ENCODE results near the gene DHCR24. TPM values are rescaled to one million over a fixed set of nuclear protein-coding genes. Genes with fewer than 3 reads are reported as not detected.

DHCR24 gene
- polyA plus RNA-seq, 2 of the 4 experiments (the other 2 are of a cell fraction): 29.9 to 33.3 TPM

DNA sequence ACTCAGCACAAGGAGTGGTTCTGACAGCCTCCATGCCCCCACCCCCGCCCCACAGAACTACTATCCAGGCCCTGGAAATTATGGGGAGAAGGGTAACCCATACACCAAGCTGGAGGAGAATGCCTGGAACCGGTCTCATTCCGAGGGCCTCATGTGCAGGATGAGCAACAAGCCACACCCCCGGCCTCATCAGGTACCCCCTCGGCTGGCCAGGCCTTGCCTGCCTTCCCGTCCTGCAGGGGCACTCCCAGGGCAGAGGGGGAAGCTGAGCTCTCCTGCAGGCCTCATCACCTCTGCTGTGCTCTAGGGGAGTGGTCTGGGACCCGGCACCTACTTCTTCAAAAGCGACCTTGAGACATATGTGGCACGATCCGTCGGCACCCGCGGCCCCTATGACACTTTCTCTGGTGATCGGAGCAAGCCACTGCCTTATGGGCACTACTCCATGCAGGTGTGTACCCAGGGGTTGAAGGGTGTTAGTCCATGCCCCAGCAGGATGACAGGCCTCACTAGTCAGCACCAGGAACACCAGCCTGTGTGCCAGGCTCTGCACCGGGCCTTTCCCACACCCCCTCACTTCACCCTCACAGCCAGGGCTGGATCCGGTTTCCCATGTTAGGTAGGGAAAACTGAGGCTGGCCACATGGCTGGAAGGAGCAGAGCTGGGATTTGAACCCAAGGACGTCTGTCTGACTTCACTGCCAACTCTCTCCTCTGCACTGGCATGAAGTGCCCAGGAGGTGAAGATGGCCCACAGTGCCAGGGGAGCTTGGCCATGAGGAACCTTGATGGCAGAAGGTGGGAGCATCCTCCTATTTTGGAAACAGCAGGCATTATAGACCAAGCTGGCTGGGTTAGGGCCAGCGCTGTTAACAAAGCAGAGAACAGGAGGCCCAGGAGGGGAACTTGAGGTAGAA is 75.0 kb downstream of the DHCR24 start:
- Histone ChIP-seq H3K9me3 (no peaks in the 10 kb centered on the region), H3K27ac (no peak overlapping the region), H3K4me2 (no peak overlapping the region), H3K4me1 (peaks cover 14% of the 10 kb centered on the region), H3K4me3 (no peak overlapping the region)
- POLR2A ChIA-PET: no interaction called here
- DNase-seq (ENCODE audit: low read depth in 1 of 2, low spot score in 1 of 2): no peak
- WGBS (ENCODE audit: missing lambda C conversion rate): 60% methylated on average over 3 of the region's 18 CpGs
- TF ChIP-seq HOXB13 (CRISPR knock-in tag; IDR thresholded peaks at IDR 0.05; ENCODE audit: low read depth) (no peak), RARB (CRISPR knock-in tag; IDR thresholded peaks at IDR 0.05) (no peak), NR3C1 (IDR thresholded peaks at IDR 0.05) (no peak), HEYL (CRISPR knock-in tag; IDR thresholded peaks at IDR 0.05) (no peak), NFE2L2 (conservative IDR thresholded peaks at IDR 0.05; ENCODE audit: low read length) (no peak), EHF (CRISPR knock-in tag; IDR thresholded peaks at IDR 0.05) (no peak), ZFP36 (IDR thresholded peaks at IDR 0.05; ENCODE audit: borderline replicate concordance, partially characterized antibody) (no peak), JUN (IDR thresholded peaks at IDR 0.05) (no peak), RNF2 (IDR thresholded peaks at IDR 0.05; ENCODE audit: borderline replicate concordance, low read depth) (no peak)
- TF ChIP-seq, protein P1, sequence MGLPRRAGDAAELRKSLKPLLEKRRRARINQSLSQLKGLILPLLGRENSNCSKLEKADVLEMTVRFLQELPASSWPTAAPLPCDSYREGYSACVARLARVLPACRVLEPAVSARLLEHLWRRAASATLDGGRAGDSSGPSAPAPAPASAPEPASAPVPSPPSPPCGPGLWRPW (IDR thresholded peaks at IDR 0.05): no peak
- TF ChIP-seq, protein P2, sequence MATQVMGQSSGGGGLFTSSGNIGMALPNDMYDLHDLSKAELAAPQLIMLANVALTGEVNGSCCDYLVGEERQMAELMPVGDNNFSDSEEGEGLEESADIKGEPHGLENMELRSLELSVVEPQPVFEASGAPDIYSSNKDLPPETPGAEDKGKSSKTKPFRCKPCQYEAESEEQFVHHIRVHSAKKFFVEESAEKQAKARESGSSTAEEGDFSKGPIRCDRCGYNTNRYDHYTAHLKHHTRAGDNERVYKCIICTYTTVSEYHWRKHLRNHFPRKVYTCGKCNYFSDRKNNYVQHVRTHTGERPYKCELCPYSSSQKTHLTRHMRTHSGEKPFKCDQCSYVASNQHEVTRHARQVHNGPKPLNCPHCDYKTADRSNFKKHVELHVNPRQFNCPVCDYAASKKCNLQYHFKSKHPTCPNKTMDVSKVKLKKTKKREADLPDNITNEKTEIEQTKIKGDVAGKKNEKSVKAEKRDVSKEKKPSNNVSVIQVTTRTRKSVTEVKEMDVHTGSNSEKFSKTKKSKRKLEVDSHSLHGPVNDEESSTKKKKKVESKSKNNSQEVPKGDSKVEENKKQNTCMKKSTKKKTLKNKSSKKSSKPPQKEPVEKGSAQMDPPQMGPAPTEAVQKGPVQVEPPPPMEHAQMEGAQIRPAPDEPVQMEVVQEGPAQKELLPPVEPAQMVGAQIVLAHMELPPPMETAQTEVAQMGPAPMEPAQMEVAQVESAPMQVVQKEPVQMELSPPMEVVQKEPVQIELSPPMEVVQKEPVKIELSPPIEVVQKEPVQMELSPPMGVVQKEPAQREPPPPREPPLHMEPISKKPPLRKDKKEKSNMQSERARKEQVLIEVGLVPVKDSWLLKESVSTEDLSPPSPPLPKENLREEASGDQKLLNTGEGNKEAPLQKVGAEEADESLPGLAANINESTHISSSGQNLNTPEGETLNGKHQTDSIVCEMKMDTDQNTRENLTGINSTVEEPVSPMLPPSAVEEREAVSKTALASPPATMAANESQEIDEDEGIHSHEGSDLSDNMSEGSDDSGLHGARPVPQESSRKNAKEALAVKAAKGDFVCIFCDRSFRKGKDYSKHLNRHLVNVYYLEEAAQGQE (IDR thresholded peaks at IDR 0.05): no peak
- FAIRE-seq: no peak
- CTCF ChIA-PET: interaction anchor here (0.6 to 1.0 kb wide), 8 partner anchors 12 to 741 kb away, joined by 3 to 5 read pairs (median 4); no protein-coding TSS in a partner anchor
- no peak for ATAC-seq

DNA sequence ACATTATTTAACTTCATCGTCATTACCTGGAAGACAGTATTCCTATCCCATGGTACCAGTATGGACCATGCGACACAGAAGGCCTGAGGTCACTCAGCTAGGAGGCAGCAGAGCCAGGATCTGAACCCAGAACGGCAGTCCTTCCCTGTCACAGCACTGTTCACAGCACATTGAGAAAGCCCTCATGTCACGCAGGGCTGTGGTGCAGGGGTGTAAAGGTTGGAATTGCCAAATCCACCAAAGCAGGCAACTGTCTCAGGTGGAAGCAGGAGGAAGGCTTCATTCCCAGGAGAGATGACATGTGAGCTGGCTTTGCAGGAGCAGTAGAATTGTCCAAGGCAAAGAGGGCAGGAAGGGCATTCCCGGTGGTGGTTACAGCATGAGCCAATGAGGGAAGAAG is 75.9 kb downstream of the DHCR24 start:
- no peak for ATAC-seq
- CTCF ChIA-PET: interaction anchor here (0.7 to 1.0 kb wide), 3 partner anchors 46 to 740 kb away, joined by 3 read pairs; no protein-coding TSS in a partner anchor
- POLR2A ChIA-PET: no interaction called here
- H3K4me3 ChIP-seq: no peak overlapping the region
- TF ChIP-seq ZSCAN20 (CRISPR knock-in tag; IDR thresholded peaks at IDR 0.05): no peak
- TF ChIP-seq, protein P3, sequence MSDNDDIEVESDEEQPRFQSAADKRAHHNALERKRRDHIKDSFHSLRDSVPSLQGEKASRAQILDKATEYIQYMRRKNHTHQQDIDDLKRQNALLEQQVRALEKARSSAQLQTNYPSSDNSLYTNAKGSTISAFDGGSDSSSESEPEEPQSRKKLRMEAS (IDR thresholded peaks at IDR 0.05): no peak
- whole genome bisulfite sequencing (ENCODE audit: missing lambda C conversion rate): 84% methylated on average over 3 of the region's 5 CpGs
- no peak for FAIRE-seq
- no peak for DNase-seq (ENCODE audit: low read depth in 1 of 2, low spot score in 1 of 2)
- H3K27ac ChIP-seq: no peak overlapping the region
- H3K4me2 ChIP-seq: no peak overlapping the region
- H3K4me1 ChIP-seq: peaks cover 15% of the 10 kb centered on the region
- no peaks in the 10 kb centered on the region for H3K9me3 ChIP-seq

DNA sequence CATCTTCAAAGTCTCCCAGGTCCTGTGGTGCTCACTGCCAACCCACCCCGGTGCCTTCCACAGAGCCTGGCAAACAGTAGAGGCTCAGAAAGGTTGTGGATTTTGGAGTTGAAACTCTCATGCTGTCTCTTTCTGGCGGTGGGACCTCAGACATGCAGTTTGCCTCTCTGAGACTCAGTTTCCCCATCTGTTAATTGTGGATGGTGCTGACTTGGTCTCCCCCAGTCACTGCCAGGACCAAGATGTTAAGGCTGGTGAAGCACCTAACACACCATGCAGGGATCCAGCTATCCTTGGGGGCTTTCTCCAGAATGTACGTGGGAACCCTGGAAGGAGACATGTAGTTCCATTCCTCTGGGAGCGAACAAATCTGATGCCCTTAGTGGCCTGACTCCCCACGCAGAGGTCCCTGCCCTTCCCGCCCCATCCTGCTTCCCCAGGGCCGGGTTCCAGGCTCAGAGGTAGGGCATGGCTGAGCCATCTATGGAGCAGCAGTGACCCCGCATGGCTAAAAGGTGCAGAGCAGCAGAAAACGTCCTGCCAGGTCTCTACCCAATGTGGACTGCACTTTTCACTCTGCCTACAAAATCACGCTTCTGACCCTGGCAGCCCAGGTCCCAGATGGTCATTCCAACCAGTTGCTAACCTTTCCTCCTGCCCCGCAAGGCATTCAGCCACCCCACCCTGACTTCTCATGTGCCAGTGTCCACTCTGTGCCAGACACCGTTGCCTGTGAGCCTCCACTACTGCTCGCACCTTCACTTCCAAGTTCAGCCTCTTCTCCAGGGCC is 76.6 kb downstream of the DHCR24 start:
- FAIRE-seq (no peak), ATAC-seq (peak; percentile 88 to 97), DNase-seq (ENCODE audit: low read depth in 1 of 2, low spot score in 1 of 2) (peak; percentile 44 to 71)
- ChIA-PET POLR2A (no interaction called here), CTCF (interaction anchor here (0.6 to 1.8 kb wide), 20 partner anchors 9 to 1613 kb away, joined by 3 to 8 read pairs (median 3); no protein-coding TSS in a partner anchor)
- H3K4me1 ChIP-seq: peaks cover 15% of the 10 kb centered on the region
- H3K27ac ChIP-seq: peak overlapping the region in 1 of 2 experiments; percentile 42; a peak in 1 of 6 replicates
- H3K9me3 ChIP-seq: no peaks in the 10 kb centered on the region
- no peak overlapping the region for H3K4me2 ChIP-seq
- 44% methylated on average over 8 of the region's 13 CpGs for WGBS (ENCODE audit: missing lambda C conversion rate)
- H3K4me3 ChIP-seq: no peak overlapping the region
- peak; percentile 89 to 93 for TF ChIP-seq RAD21 (conservative IDR thresholded peaks at IDR 0.05 in 1 of 2, IDR thresholded peaks at IDR 0.05 in 1 of 2)
- TF ChIP-seq, protein P4, sequence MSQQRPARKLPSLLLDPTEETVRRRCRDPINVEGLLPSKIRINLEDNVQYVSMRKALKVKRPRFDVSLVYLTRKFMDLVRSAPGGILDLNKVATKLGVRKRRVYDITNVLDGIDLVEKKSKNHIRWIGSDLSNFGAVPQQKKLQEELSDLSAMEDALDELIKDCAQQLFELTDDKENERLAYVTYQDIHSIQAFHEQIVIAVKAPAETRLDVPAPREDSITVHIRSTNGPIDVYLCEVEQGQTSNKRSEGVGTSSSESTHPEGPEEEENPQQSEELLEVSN (IDR thresholded peaks at IDR 0.05; ENCODE audit: borderline replicate concordance, low read depth): no peak
- no peak for TF ChIP-seq ZNF302 (CRISPR knock-in tag; IDR thresholded peaks at IDR 0.05)
- TF ChIP-seq SMC3 (IDR thresholded peaks at IDR 0.05): peak; percentile 82
- TF ChIP-seq, protein P5, sequence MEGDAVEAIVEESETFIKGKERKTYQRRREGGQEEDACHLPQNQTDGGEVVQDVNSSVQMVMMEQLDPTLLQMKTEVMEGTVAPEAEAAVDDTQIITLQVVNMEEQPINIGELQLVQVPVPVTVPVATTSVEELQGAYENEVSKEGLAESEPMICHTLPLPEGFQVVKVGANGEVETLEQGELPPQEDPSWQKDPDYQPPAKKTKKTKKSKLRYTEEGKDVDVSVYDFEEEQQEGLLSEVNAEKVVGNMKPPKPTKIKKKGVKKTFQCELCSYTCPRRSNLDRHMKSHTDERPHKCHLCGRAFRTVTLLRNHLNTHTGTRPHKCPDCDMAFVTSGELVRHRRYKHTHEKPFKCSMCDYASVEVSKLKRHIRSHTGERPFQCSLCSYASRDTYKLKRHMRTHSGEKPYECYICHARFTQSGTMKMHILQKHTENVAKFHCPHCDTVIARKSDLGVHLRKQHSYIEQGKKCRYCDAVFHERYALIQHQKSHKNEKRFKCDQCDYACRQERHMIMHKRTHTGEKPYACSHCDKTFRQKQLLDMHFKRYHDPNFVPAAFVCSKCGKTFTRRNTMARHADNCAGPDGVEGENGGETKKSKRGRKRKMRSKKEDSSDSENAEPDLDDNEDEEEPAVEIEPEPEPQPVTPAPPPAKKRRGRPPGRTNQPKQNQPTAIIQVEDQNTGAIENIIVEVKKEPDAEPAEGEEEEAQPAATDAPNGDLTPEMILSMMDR (IDR thresholded peaks at IDR 0.05): peak; percentile 73

Measured in A549 (cell line).